GM12875 (cell line): ENCODE results near the gene OR1J2.

Experiments
- H3K4me3 ChIP-seq: one replicate; pipeline ENCODE4 v1.5.1; 2011; ENCODE audit warnings: low read depth, low read length, control low read depth
- TF ChIP-seq, protein P1 (sequence below): IDR thresholded peaks from 2 replicates; pipeline ENCODE4 v1.5.1; 2011; ENCODE audit warnings: low read depth, mild to moderate bottlenecking, control low read depth, inconsistent platforms, low read length, moderate library complexity, borderline replicate concordance; ENCODE audit not compliant: insufficient read depth

The OR1J2 gene, protein sequence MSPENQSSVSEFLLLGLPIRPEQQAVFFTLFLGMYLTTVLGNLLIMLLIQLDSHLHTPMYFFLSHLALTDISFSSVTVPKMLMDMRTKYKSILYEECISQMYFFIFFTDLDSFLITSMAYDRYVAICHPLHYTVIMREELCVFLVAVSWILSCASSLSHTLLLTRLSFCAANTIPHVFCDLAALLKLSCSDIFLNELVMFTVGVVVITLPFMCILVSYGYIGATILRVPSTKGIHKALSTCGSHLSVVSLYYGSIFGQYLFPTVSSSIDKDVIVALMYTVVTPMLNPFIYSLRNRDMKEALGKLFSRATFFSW

DNA sequence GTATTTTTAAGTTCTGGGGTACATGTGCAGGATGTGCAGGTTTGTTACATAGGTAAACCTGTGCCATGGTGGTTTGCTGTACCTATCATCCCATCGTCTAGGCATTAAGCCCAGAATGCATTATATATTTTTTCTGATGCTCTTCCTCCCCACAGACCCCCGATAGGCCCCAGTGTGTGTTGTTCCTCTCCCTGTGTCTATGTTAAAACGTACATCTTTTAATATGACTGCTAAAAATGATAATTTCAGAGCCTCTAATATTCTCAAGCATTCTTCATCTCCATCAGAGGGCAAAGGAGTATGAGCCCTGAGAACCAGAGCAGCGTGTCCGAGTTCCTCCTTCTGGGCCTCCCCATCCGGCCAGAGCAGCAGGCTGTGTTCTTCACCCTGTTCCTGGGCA, at the start of gene OR1J2:
TSS of gene OR1J2 (plus strand) at position 301 of the 400 bp plus-strand sequence. CDS start at position 301, 0 bp downstream.
- TF ChIP-seq, protein P1, sequence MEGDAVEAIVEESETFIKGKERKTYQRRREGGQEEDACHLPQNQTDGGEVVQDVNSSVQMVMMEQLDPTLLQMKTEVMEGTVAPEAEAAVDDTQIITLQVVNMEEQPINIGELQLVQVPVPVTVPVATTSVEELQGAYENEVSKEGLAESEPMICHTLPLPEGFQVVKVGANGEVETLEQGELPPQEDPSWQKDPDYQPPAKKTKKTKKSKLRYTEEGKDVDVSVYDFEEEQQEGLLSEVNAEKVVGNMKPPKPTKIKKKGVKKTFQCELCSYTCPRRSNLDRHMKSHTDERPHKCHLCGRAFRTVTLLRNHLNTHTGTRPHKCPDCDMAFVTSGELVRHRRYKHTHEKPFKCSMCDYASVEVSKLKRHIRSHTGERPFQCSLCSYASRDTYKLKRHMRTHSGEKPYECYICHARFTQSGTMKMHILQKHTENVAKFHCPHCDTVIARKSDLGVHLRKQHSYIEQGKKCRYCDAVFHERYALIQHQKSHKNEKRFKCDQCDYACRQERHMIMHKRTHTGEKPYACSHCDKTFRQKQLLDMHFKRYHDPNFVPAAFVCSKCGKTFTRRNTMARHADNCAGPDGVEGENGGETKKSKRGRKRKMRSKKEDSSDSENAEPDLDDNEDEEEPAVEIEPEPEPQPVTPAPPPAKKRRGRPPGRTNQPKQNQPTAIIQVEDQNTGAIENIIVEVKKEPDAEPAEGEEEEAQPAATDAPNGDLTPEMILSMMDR: no peak

DNA sequence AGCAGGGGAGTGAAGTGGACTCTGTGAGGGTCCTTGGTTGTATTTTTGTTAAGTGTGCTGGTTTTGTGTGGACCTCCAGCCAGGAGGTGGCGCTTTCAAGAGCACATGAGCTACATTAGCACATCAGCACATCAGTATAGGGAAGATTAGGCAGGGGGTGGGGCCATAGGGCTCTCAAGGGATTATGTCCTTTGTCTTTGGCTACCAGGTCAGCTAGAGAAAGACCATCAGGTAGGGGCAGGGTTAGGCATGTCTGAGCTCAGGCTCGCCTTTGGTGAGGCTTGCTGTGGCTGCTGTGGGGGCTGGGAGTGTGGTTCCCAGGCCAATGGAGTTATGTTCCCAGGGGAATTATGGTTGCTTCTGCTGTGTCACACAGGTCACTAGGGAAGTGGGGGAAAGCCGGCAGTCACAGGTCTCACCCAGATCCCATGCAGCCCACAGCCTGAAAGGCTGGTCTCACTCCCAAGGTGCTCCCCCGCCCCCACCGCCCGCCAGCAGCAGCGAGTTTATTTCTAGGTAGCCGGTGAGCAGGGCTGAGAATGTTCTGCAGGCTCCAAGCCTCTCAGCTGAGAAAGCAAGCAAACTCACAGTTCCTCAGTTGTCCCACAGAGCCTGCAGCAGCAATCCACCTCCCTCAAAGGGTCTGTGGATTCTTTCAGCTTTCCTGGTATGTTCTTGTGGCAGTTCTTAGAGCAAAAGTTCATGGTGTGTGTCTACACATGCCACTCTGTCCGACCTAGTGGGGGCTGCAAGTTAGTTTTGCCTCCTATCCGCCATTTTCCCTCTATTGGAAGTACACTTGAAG, 46.6 kb upstream of the OR1J2 start:
- TF ChIP-seq, protein P1: peak; percentile 34; the same call in 1 of the 2 replicates
- peak overlapping the region; percentile 12 for H3K4me3 ChIP-seq

More for the DNA sequence above, at the start of gene OR1J2:
- no peak within 1 kb of the TSS for H3K4me3 ChIP-seq

DNA sequence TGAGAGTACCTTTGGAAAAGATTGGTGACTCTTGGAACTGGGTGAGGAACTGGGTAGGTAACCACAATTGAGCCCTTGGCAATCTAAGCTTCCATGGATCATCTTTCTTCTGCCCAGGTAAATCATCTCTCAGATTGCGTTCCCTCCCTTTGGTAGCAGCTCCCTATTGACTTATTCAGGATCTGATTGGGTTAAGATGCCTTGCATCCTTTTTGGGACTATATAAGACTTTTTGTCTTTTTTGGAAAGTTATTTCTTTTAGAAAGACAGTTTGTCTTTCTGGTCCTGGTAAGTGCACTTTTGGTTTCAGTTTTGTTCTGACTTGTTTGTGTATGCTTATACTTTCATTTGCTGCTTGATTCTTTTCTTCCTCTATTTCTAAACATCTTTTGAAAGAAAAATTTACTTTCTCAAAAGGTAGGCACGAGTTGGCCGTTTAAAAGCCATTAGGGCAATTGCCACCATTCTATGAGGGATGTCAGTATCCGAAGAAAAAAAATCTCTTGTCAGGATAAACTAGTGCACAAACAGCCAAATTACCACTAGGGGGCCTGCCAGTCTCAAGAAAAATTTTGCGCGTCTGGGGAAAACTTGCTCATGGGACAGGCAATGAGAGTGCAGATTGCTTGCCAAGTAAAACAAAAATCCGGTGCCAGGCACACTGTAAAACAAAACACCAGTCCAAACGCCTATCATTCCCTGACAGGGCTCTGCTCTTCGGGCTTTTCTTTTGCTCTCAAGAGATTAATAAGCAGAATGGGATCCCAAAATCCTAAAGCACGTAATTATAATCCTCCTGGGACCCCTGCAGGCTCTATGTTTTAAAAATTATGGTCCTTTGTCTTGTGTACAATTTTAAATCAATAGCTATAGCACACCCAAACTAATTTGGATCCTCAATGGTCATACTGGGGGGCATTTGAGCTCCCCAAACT, 45.7 kb upstream of the OR1J2 start:
- H3K4me3 ChIP-seq: peak overlapping the region; percentile 31
- TF ChIP-seq, protein P1: peak; percentile 65

DNA sequence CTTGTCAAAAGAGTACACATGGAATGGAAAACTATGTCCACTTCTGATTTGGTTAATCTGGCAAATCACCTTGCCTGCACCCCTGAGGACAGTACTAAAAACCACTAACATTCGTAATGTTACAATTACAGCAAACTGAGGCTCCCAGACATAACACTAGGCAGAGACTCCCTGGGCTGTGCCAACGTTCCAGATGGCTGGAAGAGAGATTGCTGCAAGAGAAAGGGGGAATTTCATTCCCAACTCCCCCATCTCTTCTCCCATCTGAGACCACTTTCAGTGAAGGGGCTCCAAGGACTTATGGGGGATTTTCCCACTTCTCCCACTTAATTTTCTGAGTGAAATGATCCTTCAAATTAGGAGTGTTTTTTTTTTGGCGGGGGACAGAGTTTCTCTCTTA, 44.1 kb upstream of the OR1J2 start:
- TF ChIP-seq, protein P1: no peak
- no peak overlapping the region for H3K4me3 ChIP-seq

DNA sequence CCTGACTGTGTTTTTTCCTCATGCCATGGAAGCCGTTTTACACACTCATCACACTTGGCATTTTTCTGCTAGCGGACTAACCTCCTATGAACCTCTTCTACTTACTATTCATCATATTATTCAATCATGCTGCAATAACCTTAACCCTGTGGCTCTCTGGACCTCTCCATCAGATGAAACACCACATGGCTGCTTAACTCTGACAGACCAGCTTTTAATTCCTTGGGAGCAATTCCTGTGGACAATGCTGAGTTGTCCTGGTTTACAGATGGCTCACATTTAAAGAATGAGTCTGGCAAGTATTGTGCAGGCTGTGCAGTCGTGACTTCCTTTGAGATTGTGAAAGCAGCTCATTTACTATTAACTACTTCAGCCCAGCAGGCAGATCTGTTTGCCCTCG, 41.9 kb upstream of the OR1J2 start:
- no peak overlapping the region for H3K4me3 ChIP-seq
- TF ChIP-seq, protein P1: no peak

DNA sequence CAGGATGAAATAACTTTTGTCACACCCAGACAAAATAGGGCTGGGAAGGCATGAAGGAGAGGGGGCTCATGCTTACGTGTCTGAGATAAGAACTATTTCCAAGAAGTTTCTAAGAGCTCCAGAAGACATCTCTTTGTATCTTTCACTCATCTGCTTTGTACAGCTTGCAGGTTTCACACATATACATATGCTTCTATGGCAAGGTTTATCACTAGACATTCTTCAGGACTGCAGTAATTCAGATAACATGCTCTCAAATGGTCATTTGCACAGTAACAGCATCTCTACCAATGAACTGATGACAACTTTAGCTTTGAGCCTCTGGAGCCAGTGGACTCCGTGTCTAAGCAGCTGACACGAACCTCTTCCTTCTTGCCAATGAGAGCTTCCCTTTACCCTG, 36.0 kb upstream of the OR1J2 start:
- H3K4me3 ChIP-seq: no peak overlapping the region
- TF ChIP-seq, protein P1: no peak
